H1 (cell line): Measurements from ENCODE around the gene IL16. TPM values are rescaled to one million over a fixed set of nuclear protein-coding genes. Genes with fewer than 3 reads are reported as not detected.

Source experiments
- CTCF ChIA-PET: fragments of 300-600 bp; sonication (Branson Sonifier 250); formaldehyde crosslinking; loops from one replicate; lab custom pipeline; 2021; ENCODE audit not compliant: partially characterized antibody; lab: Charles Lee
- POLR2A ChIA-PET: fragments of 300-600 bp; sonication (Branson Sonifier 250); formaldehyde crosslinking; loops from one replicate; lab custom pipeline; 2021; ENCODE audit warnings: inconsistent platforms; ENCODE audit not compliant: partially characterized antibody; lab: Charles Lee
- DNase-seq, 2 experiments: peaks; one replicate each; pipeline versions ENCODE4 v3.0.0 to v3.0.0-alpha.2; 2010 to 2022; ENCODE audit warnings: low spot score in 2 of 2, low read depth in 1 of 2, mixed read lengths in 1 of 2
- FAIRE-seq: peaks from 2 replicates; lab custom pipeline; 2011; peaks lifted over from hg19 to GRCh38; lab: Jason Lieb, UNC
- H2AFZ ChIP-seq: 2 replicates; pipeline ENCODE4 v1.8.1; 2012; ENCODE audit warnings: low read length, inconsistent platforms
- H2AK5ac ChIP-seq: 2 replicates; pipeline ENCODE4 v1.6.1; 2013; ENCODE audit warnings: low read depth, low read length
- H2BK120ac ChIP-seq: replicated peaks from 2 replicates; pipeline ENCODE3; 2013; ENCODE audit warnings: low read depth, low read length, inconsistent platforms
- H2BK12ac ChIP-seq: 2 replicates; pipeline ENCODE4 v1.6.1; 2013; ENCODE audit warnings: low read depth, low read length
- H2BK15ac ChIP-seq: 2 replicates; pipeline ENCODE4 v1.6.1; 2013; ENCODE audit warnings: low read length
- H2BK20ac ChIP-seq: 2 replicates; pipeline ENCODE4 v1.6.1; 2013; ENCODE audit warnings: low read length
- H2BK5ac ChIP-seq: 2 replicates; pipeline ENCODE4 v1.6.1; 2013; ENCODE audit warnings: low read depth, low read length
- H3K14ac ChIP-seq: 2 replicates; pipeline ENCODE4 v1.6.1; 2013; ENCODE audit warnings: inconsistent platforms; ENCODE audit not compliant: insufficient read length
- H3K18ac ChIP-seq: 2 replicates; pipeline ENCODE4 v1.6.1; 2013; ENCODE audit warnings: low read length; ENCODE audit errors: extremely low read depth
- H3K23ac ChIP-seq: 2 replicates; pipeline ENCODE4 v1.6.1; 2013; ENCODE audit warnings: inconsistent platforms; ENCODE audit not compliant: insufficient read length
- H3K23me2 ChIP-seq: 2 replicates; pipeline ENCODE4 v1.6.1; 2013; ENCODE audit warnings: low read depth, low read length
- H3K27ac ChIP-seq: 2 replicates; pipeline ENCODE4 v1.6.1; 2011; ENCODE audit warnings: low read depth, low read length, inconsistent platforms
- H3K27me3 ChIP-seq, 4 experiments: replicated peaks in 1 of 4; 1 replicate in 1 of 4; 2 replicates in 3 of 4; pipeline versions ENCODE4 v1.6.1 to v1.8.1; 2011 to 2013; ENCODE audit warnings: low read length in 3 of 4, mild to moderate bottlenecking in 3 of 4, inconsistent platforms in 2 of 4, mixed read lengths in 2 of 4, moderate library complexity in 1 of 4; ENCODE audit not compliant: control insufficient read depth in 3 of 4, insufficient read depth in 3 of 4; ENCODE audit errors: extremely low read depth in 1 of 4
- H3K36me3 ChIP-seq, 4 experiments: 2 replicates each; pipeline versions ENCODE4 v1.6.1 to v1.8.1; 2011 to 2013; ENCODE audit warnings: mild to moderate bottlenecking in 4 of 4, low read length in 3 of 4, moderate library complexity in 2 of 4, control low read depth in 1 of 4, inconsistent platforms in 1 of 4; ENCODE audit not compliant: insufficient read depth in 4 of 4, control insufficient read depth in 2 of 4
- H3K4ac ChIP-seq: replicated peaks from 2 replicates; pipeline ENCODE3; 2013; ENCODE audit warnings: low read length, low read depth, mixed read lengths, inconsistent platforms; ENCODE audit not compliant: insufficient read length
- H3K4me1 ChIP-seq, 4 experiments: replicated peaks in 1 of 4; 1 replicate in 1 of 4; 2 replicates in 3 of 4; pipeline versions ENCODE4 v1.6.1 to v1.8.1; 2011 to 2013; ENCODE audit warnings: low read length in 3 of 4, inconsistent platforms in 2 of 4, mixed read lengths in 1 of 4; ENCODE audit not compliant: insufficient read depth in 4 of 4, control insufficient read depth in 3 of 4
- H3K4me2 ChIP-seq, 2 experiments: 2 replicates each; pipeline versions ENCODE4 v1.6.1 to v1.8.1; 2011 to 2013; ENCODE audit warnings: low read depth in 2 of 2, low read length in 2 of 2, control low read depth in 1 of 2, inconsistent platforms in 1 of 2, mild to moderate bottlenecking in 1 of 2; ENCODE audit not compliant: insufficient read depth in 1 of 2
- H3K4me3 ChIP-seq, 4 experiments: fragments of 200-600, 300-600 bp in 1 of 4; sonication (generic), shearing (Covaris generic), sonication (Bioruptor Twin) in 1 of 4; 2 replicates each; pipeline versions ENCODE4 v1.5.1 to v1.8.1; 2011 to 2016; ENCODE audit warnings: low read length in 4 of 4, low read depth in 3 of 4, control low read depth in 2 of 4, inconsistent platforms in 2 of 4, mild to moderate bottlenecking in 2 of 4, mixed read lengths in 1 of 4, moderate library complexity in 1 of 4; ENCODE audit not compliant: insufficient read depth in 2 of 4; ENCODE audit errors: extremely low read depth in 1 of 4
- H3K56ac ChIP-seq: replicated peaks from 2 replicates; pipeline ENCODE3; 2013; ENCODE audit warnings: low read depth, mild to moderate bottlenecking, mixed read lengths, low read length, inconsistent platforms; ENCODE audit not compliant: insufficient read length
- H3K79me1 ChIP-seq: 2 replicates; pipeline ENCODE4 v1.6.1; 2013; ENCODE audit warnings: low read depth, low read length, control low read depth
- H3K79me2 ChIP-seq, 2 experiments: 2 replicates each; pipeline versions ENCODE4 v1.6.1 to v1.8.1; 2012 to 2013; ENCODE audit warnings: low read length in 2 of 2, mild to moderate bottlenecking in 2 of 2, inconsistent platforms in 1 of 2; ENCODE audit not compliant: insufficient read depth in 2 of 2, control insufficient read depth in 1 of 2
- H3K9ac ChIP-seq, 4 experiments: replicated peaks in 1 of 4; 1 replicate in 1 of 4; 2 replicates in 3 of 4; pipeline versions ENCODE4 v1.6.1 to v1.8.1; 2011 to 2013; ENCODE audit warnings: low read depth in 3 of 4, low read length in 3 of 4, control low read depth in 2 of 4, mild to moderate bottlenecking in 2 of 4, moderate library complexity in 2 of 4, inconsistent platforms in 1 of 4; ENCODE audit errors: extremely low read depth in 1 of 4
- H3K9me3 ChIP-seq, 2 experiments: 2 replicates each; pipeline versions ENCODE4 v1.6.1 to v1.8.1; 2012 to 2013; ENCODE audit warnings: mild to moderate bottlenecking in 2 of 2, moderate library complexity in 2 of 2, control low read depth in 1 of 2, inconsistent platforms in 1 of 2, low read depth in 1 of 2, low read length in 1 of 2, mixed read lengths in 1 of 2; ENCODE audit not compliant: insufficient read depth in 2 of 2
- H4K20me1 ChIP-seq, 2 experiments: replicated peaks in 1 of 2; 2 replicates each; pipeline versions ENCODE3 to v1.8.1; 2011 to 2013; ENCODE audit warnings: inconsistent platforms in 2 of 2, low read length in 2 of 2, mild to moderate bottlenecking in 1 of 2; ENCODE audit not compliant: insufficient read depth in 2 of 2, control insufficient read depth in 1 of 2
- H4K5ac ChIP-seq: 2 replicates; pipeline ENCODE4 v1.6.1; 2013; ENCODE audit warnings: low read length, low read depth, mixed read lengths, inconsistent platforms; ENCODE audit not compliant: insufficient read length
- H4K8ac ChIP-seq: 2 replicates; pipeline ENCODE4 v1.8.0; 2013; ENCODE audit warnings: mild to moderate bottlenecking, moderate library complexity, low read length, inconsistent platforms; ENCODE audit not compliant: insufficient read depth; ENCODE audit errors: extremely low read depth
- H4K91ac ChIP-seq: replicated peaks from 2 replicates; pipeline ENCODE3; 2013; ENCODE audit warnings: low read length, mixed read lengths, inconsistent platforms; ENCODE audit not compliant: insufficient read length
- ASH2L ChIP-seq: fragments of 200-600, 300-600 bp; sonication (generic); IDR thresholded peaks from one replicate; pipeline ENCODE4 v1.7.1; 2017; ENCODE audit warnings: low read length
- CHD1 ChIP-seq: IDR thresholded peaks from 2 replicates; pipeline ENCODE4 v1.6.1; 2012; ENCODE audit warnings: low read depth, low read length, improper control_type of control experiment
- CTBP2 ChIP-seq: IDR thresholded peaks from 2 replicates; pipeline ENCODE4 v1.7.0; 2011; ENCODE audit warnings: borderline replicate concordance, mild to moderate bottlenecking, moderate library complexity, mixed read lengths, low read length; ENCODE audit not compliant: insufficient read depth, insufficient read length
- EGR1 ChIP-seq: IDR thresholded peaks from 2 replicates; pipeline ENCODE4 v1.6.1; 2011; ENCODE audit warnings: low read depth, low read length, borderline replicate concordance
- JUND ChIP-seq: IDR thresholded peaks from 2 replicates; pipeline ENCODE4 v1.6.1; 2011; ENCODE audit warnings: mild to moderate bottlenecking, improper control_type of control experiment, low read length
- PHF8 ChIP-seq: fragments of 200-600 bp; sonication (generic); conservative IDR thresholded peaks from 2 replicates; pipeline ENCODE4 v1.7.1; 2012; ENCODE audit warnings: low read depth, mild to moderate bottlenecking, inconsistent platforms, low read length, moderate library complexity
- TCF12 ChIP-seq: IDR thresholded peaks from 2 replicates; pipeline ENCODE4 v1.6.1; 2011; ENCODE audit warnings: low read depth, mild to moderate bottlenecking, low read length
- WGBS, 2 experiments: shearing (Covaris generic) in 1 of 2; methylation state at CpG; one replicate each; pipeline versions ENCODE4 v1.1.6 to v1.1.7; 2013 to 2015; ENCODE audit warnings: low lambda C conversion rate in 2 of 2, mixed read lengths in 2 of 2, inconsistent platforms in 1 of 2, low coverage in 1 of 2, missing lambda C conversion rate in 1 of 2; ENCODE audit not compliant: insufficient replicate concordance in 2 of 2, insufficient coverage in 1 of 2, insufficient read length in 1 of 2; ENCODE audit errors: extremely low coverage in 1 of 2, missing lambda C conversion rate in 1 of 2; 5-methylcytosine and 5-hydroxymethylcytosine counted together
- polyA plus RNA-seq, 7 experiments: library from polyadenylated mRNA; depleted of rRNA in 3 of 7; stranded (reverse) in 5 of 7; unstranded in 2 of 7; fragments of >200 nt in 5 of 7; fragments of 200-250 nt in 2 of 7; gene quantifications; 1 replicate in 5 of 7; 2 replicates in 1 of 7; 4 replicates in 1 of 7; pipeline versions ENCODE4 v1.2.1 to v1.2.3, GENCODE V29; 2011 to 2013; ENCODE audit warnings: missing spikeins in 2 of 7, mixed read lengths in 2 of 7
- total RNA-seq: library from RNA; stranded (reverse); fragmentation: NEBNext Ultra II Directional; extraction: Animal tissue kit (Norgen Biotek cat#: 25700); gene quantifications from 2 replicates; pipeline ENCODE4 v1.2.1, GENCODE V29; 2021

The IL16 gene
- total and polyA plus RNA-seq, 2 of the 8 experiments (the other 6 are each of a cell fraction or from before 2014, with no cell fraction given), result 0.03 to 0.09 TPM

- Histone ChIP-seq H2AK5ac (no peak overlapping the region), H3K4me2 (no peak overlapping the region), H3K27ac (no peak overlapping the region), H3K14ac (no peak overlapping the region), H2BK15ac (no peak overlapping the region), H3K9ac (no peak overlapping the region), H3K18ac (no peak overlapping the region), H2BK12ac (no peak overlapping the region), H3K4ac (peak overlapping the region; percentile 25), H3K9me3 (no peaks in the 10 kb centered on the region), H3K4me3 (no peak overlapping the region), H3K27me3 (no peaks in the 10 kb centered on the region), H3K23me2 (no peaks in the 10 kb centered on the region), H4K91ac (no peak overlapping the region), H3K79me2 (no peaks in the 10 kb centered on the region), H2BK120ac (no peak overlapping the region), H4K20me1 (no peaks in the 10 kb centered on the region), H3K79me1 (no peaks in the 10 kb centered on the region), H3K23ac (no peak overlapping the region), H3K36me3 (no peaks in the 10 kb centered on the region), H4K8ac (no peak overlapping the region), H2AFZ (no peak overlapping the region), H3K56ac (no peak overlapping the region), H2BK20ac (no peak overlapping the region), H2BK5ac (no peak overlapping the region), H3K4me1 (no peaks in the 10 kb centered on the region; a peak in 1 of 7 replicates), H4K5ac (no peak overlapping the region)
- FAIRE-seq (no peak), DNase-seq (no peak)
- 97% methylated on average over 8 of the region's 8 CpGs; no CpG with 5 or more reads in 1 of the 2 experiments for WGBS, 2 experiments
- ChIA-PET CTCF (interaction anchor here (1.1 to 1.8 kb wide), 2 partner anchors 14 to 78 kb away, joined by 6 to 7 read pairs; no protein-coding TSS in a partner anchor), POLR2A (no interaction called here)
- no peak for TF ChIP-seq ASH2L
- TF ChIP-seq JUND, result no peak
- TF ChIP-seq CHD1, result no peak
- no peak for TF ChIP-seq TCF12
- TF ChIP-seq CTBP2, result no peak
- no peak for TF ChIP-seq PHF8
- TF ChIP-seq EGR1, result no peak
Observed at GRCh38 chr15:81188354-81188753, 8.3 kb upstream of the IL16 start.
